ENCODE data around the gene LCORL.

DNA sequence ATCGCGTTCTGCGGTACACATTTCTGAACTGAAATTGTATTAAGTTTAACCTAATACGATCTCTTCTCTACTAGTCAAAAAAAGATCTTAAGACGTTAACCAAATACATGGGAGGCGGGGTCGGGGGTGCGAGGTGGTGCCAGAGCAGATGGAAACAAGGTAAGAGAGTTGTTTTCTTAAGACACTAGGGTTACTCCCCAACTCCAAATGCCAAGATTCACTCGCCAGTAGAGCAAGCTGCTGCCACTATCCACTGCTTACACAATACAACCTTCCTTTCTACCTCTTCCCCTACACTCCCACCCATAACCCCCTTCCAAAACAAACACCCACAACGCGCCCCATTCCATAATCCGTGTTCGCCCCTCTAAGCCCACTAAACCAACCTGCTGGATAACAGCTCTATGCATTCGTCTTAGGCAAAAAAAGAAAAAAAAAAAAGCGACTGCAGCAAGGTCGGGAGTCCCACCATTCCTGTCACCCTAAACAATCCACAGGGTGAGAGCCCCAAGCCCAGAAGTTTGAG is 1.3 kb downstream of the LCORL start:
- no peak for TF ChIP-seq POLR2A (IDR thresholded peaks at IDR 0.05; ENCODE audit: borderline replicate concordance, extremely low read depth, insufficient read depth, insufficient read length)
- TF ChIP-seq, protein P1, sequence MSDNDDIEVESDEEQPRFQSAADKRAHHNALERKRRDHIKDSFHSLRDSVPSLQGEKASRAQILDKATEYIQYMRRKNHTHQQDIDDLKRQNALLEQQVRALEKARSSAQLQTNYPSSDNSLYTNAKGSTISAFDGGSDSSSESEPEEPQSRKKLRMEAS (IDR thresholded peaks at IDR 0.05) = no peak
- TF ChIP-seq, protein P2, sequence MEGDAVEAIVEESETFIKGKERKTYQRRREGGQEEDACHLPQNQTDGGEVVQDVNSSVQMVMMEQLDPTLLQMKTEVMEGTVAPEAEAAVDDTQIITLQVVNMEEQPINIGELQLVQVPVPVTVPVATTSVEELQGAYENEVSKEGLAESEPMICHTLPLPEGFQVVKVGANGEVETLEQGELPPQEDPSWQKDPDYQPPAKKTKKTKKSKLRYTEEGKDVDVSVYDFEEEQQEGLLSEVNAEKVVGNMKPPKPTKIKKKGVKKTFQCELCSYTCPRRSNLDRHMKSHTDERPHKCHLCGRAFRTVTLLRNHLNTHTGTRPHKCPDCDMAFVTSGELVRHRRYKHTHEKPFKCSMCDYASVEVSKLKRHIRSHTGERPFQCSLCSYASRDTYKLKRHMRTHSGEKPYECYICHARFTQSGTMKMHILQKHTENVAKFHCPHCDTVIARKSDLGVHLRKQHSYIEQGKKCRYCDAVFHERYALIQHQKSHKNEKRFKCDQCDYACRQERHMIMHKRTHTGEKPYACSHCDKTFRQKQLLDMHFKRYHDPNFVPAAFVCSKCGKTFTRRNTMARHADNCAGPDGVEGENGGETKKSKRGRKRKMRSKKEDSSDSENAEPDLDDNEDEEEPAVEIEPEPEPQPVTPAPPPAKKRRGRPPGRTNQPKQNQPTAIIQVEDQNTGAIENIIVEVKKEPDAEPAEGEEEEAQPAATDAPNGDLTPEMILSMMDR (IDR thresholded peaks at IDR 0.05 in 2 of 3, conservative IDR thresholded peaks at IDR 0.05 in 1 of 3; ENCODE audit: borderline replicate concordance in 1 of 3, insufficient read depth in 1 of 3, low read depth in 2 of 3, low read length in 2 of 3) = no peak
- TF ChIP-seq YY1 (IDR thresholded peaks at IDR 0.05; ENCODE audit: extremely low read depth, insufficient replicate concordance, low read depth, low read length) = no peak
- no peak for TF ChIP-seq FOSL1 (IDR thresholded peaks at IDR 0.05; ENCODE audit: low read depth)
- no peak for TF ChIP-seq SP1 (IDR thresholded peaks at IDR 0.05; ENCODE audit: low read depth)
- no peak for TF ChIP-seq RAD21 (IDR thresholded peaks at IDR 0.05; ENCODE audit: low read depth)
- TF ChIP-seq, protein P3, sequence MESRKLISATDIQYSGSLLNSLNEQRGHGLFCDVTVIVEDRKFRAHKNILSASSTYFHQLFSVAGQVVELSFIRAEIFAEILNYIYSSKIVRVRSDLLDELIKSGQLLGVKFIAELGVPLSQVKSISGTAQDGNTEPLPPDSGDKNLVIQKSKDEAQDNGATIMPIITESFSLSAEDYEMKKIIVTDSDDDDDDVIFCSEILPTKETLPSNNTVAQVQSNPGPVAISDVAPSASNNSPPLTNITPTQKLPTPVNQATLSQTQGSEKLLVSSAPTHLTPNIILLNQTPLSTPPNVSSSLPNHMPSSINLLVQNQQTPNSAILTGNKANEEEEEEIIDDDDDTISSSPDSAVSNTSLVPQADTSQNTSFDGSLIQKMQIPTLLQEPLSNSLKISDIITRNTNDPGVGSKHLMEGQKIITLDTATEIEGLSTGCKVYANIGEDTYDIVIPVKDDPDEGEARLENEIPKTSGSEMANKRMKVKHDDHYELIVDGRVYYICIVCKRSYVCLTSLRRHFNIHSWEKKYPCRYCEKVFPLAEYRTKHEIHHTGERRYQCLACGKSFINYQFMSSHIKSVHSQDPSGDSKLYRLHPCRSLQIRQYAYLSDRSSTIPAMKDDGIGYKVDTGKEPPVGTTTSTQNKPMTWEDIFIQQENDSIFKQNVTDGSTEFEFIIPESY (IDR thresholded peaks at IDR 0.05; ENCODE audit: extremely low read depth, insufficient replicate concordance, low read length) = no peak

Measured in HCT116 (cell line).